ENCODE data around the gene TBPL2. TPM values are rescaled to one million over a fixed set of nuclear protein-coding genes. Genes with fewer than 3 reads are reported as not detected.

Gene TBPL2
- total RNA-seq, 1 donor, result not detected

- Histone ChIP-seq H3K4me3 (ENCODE audit: low read length) (no peak overlapping the region), H3K27me3 (ENCODE audit: insufficient read depth, low read length) (no peaks in the 10 kb centered on the region), H3K4me1 (ENCODE audit: insufficient read depth, low read length) (peaks cover 6% of the 10 kb centered on the region), H3K9me3 (ENCODE audit: low read depth, low read length) (no peaks in the 10 kb centered on the region)
These were observed 66.4 kb downstream of the TBPL2 start for GRCh38 chr14:55373784-55374705.

- Histone ChIP-seq H3K4me3 (ENCODE audit: low read length) (no peak overlapping the region), H3K9me3 (ENCODE audit: low read depth, low read length) (no peaks in the 10 kb centered on the region), H3K27me3 (ENCODE audit: insufficient read depth, low read length) (no peaks in the 10 kb centered on the region), H3K4me1 (ENCODE audit: insufficient read depth, low read length) (peaks cover 6% of the 10 kb centered on the region)
These were observed 67.6 kb downstream of the TBPL2 start for GRCh38 chr14:55372825-55373224.

- Histone ChIP-seq H3K27me3 (ENCODE audit: insufficient read depth, low read length) (no peaks in the 10 kb centered on the region), H3K4me1 (ENCODE audit: insufficient read depth, low read length) (peaks cover 6% of the 10 kb centered on the region), H3K9me3 (ENCODE audit: low read depth, low read length) (no peaks in the 10 kb centered on the region), H3K4me3 (ENCODE audit: low read length) (no peak overlapping the region)
These were observed 68.0 kb downstream of the TBPL2 start for GRCh38 chr14:55372423-55372822.

GRCh38 chr14:55370883-55371455 is 69.4 kb downstream of the TBPL2 start:
- no peaks in the 10 kb centered on the region for H3K9me3 ChIP-seq (ENCODE audit: low read depth, low read length)
- no peak overlapping the region for H3K4me3 ChIP-seq (ENCODE audit: low read length)

GRCh38 chr14:55366271-55366670 is 74.1 kb downstream of the TBPL2 start:
- Histone ChIP-seq H3K4me3 (ENCODE audit: low read length) (no peak overlapping the region), H3K4me1 (ENCODE audit: insufficient read depth, low read length) (no peaks in the 10 kb centered on the region), H3K9me3 (ENCODE audit: low read depth, low read length) (no peaks in the 10 kb centered on the region), H3K27me3 (ENCODE audit: insufficient read depth, low read length) (no peaks in the 10 kb centered on the region)

More at GRCh38 chr14:55370883-55371455, 69.4 kb downstream of the TBPL2 start:
- H3K4me1 ChIP-seq (ENCODE audit: insufficient read depth, low read length), result peaks cover 6% of the 10 kb centered on the region
- H3K27me3 ChIP-seq (ENCODE audit: insufficient read depth, low read length), result no peaks in the 10 kb centered on the region

Other genes with a start within 250 kb of the TBPL2 start
- gene DLGAP5, start 249.0 kb downstream of the TBPL2 start, total RNA-seq, result 0.84 TPM
- gene FBXO34, start 169.2 kb downstream of the TBPL2 start, total RNA-seq, result 41.3 TPM
- gene ATG14, start 28.8 kb downstream of the TBPL2 start, total RNA-seq, result 33.0 TPM
- gene KTN1, start 139.6 kb upstream of the TBPL2 start, total RNA-seq, result 75.0 TPM